A673 (cell line): ENCODE measurements around the gene KMT2C. TPM values are rescaled to one million over a fixed set of nuclear protein-coding genes. Genes with fewer than 3 reads are reported as not detected.

Source experiments
- BruUV-seq: library from RNA; stranded (reverse); fragments of 400-500 nt; replicated peaks from 2 replicates; lab custom pipeline; 2021; lab: Mats Ljungman, UMichigan
- CTCF ChIA-PET: fragments of 300-600 bp; sonication (Branson Sonifier 250); formaldehyde crosslinking; loops from one replicate; lab custom pipeline; 2022; ENCODE audit warnings: antibody characterized with exemption; lab: Charles Lee
- POLR2A ChIA-PET: fragments of 300-600 bp; sonication (Branson Sonifier 250); formaldehyde crosslinking; loops from one replicate; lab custom pipeline; 2022; ENCODE audit warnings: antibody characterized with exemption; ENCODE audit not compliant: low non-redundant PET; lab: Charles Lee
- DNase-seq: peaks from one replicate; pipeline ENCODE4 v3.0.0-alpha.2; 2015; ENCODE audit warnings: low spot score
- H3K27ac ChIP-seq: fragments of 200-600 bp; sonication (generic); 2 replicates; pipeline ENCODE4 v1.5.1; 2016; ENCODE audit warnings: mixed run types, low read depth, mild to moderate bottlenecking, mixed read lengths, antibody characterized with exemption, low read length; ENCODE audit not compliant: poor library complexity, severe bottlenecking
- H3K27me3 ChIP-seq: fragments of 200-600 bp; sonication (generic); replicated peaks from 2 replicates; pipeline ENCODE4 v1.6.1; 2017; ENCODE audit warnings: mixed run types, low read depth, mild to moderate bottlenecking, mixed read lengths, antibody characterized with exemption, low read length; ENCODE audit not compliant: insufficient read depth, poor library complexity
- H3K36me3 ChIP-seq: fragments of 200-600 bp; sonication (generic); 2 replicates; pipeline ENCODE4 v1.6.1; 2016; ENCODE audit warnings: mixed run types, mild to moderate bottlenecking, mixed read lengths, antibody characterized with exemption, low read length; ENCODE audit not compliant: insufficient read depth, poor library complexity, severe bottlenecking
- H3K4me1 ChIP-seq: fragments of 200-600 bp; sonication (generic); 2 replicates; pipeline ENCODE4 v1.6.1; 2017; ENCODE audit warnings: mixed run types, mild to moderate bottlenecking, mixed read lengths, antibody characterized with exemption, low read length; ENCODE audit not compliant: insufficient read depth, poor library complexity, severe bottlenecking
- H3K4me3 ChIP-seq: fragments of 200-600 bp; sonication (generic); 2 replicates; pipeline ENCODE4 v1.5.1; 2016; ENCODE audit warnings: low read depth, mixed run types, mild to moderate bottlenecking, mixed read lengths, low read length; ENCODE audit not compliant: poor library complexity, severe bottlenecking
- H3K9me3 ChIP-seq: fragments of 200-600 bp; sonication (generic); 2 replicates; pipeline ENCODE4 v1.6.1; 2016; ENCODE audit warnings: mixed run types, low read depth, mild to moderate bottlenecking, mixed read lengths, antibody characterized with exemption, low read length; ENCODE audit not compliant: poor library complexity, severe bottlenecking
- EZH2 ChIP-seq: fragments of 200-600 bp; sonication (generic); IDR thresholded peaks from 2 replicates; pipeline ENCODE4 v1.6.1; 2017; ENCODE audit warnings: borderline replicate concordance, low read depth, mild to moderate bottlenecking, mixed read lengths, antibody characterized with exemption, low read length; ENCODE audit not compliant: poor library complexity, severe bottlenecking
- intact Hi-C: fragments of 100-400 bp; cut with micrococcal nuclease; formaldehyde crosslinking; loops from one replicate; pipeline ENCODE4 v1.10.0; 2022; ENCODE audit not compliant: unreplicated experiment
- total RNA-seq: library from RNA; stranded (reverse); gene quantifications from 2 replicates; pipeline ENCODE4 v1.2.3, GENCODE V29; 2021
- TF ChIP-seq, protein P1 (sequence below): fragments of 300-800, 200-600 bp; sonication (generic); conservative IDR thresholded peaks from 2 replicates; pipeline ENCODE4 v1.5.1; 2017; ENCODE audit warnings: low read depth, mild to moderate bottlenecking, antibody characterized with exemption, low read length, moderate library complexity, mixed read lengths

The KMT2C gene
- total RNA-seq, 1 experiment from 2014 or later, result 52.9 TPM

DNA sequence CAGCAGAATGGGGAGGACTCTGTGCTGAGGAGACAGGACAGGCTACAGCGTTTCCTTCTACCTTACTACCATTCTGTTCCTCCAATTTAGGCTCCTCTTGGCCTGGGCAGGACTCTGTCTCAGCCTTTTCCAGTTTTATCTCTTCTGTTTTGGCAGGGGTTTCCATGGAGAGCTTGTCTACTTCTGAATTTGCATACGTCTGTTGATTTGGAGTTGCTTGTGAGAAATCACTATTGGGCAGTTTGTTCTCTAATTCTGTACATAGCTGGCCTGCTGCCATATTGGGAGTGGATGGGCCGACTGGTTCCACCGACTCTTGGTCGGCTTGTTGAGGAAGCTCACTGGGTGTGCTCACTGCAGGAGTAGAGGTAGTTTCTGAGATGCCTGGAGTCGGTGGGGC is 273.5 kb downstream of the KMT2C start:
- Histone ChIP-seq H3K27ac (no peak overlapping the region), H3K9me3 (no peaks in the 10 kb centered on the region), H3K4me1 (no peaks in the 10 kb centered on the region), H3K36me3 (peaks cover 62% of the 10 kb centered on the region), H3K27me3 (no peaks in the 10 kb centered on the region), H3K4me3 (no peak overlapping the region)
- DNase-seq, result no peak
- intact Hi-C loops, result no loop called here
- POLR2A ChIA-PET, result no interaction called here
- CTCF ChIA-PET, result no interaction called here
- BruUV-seq, result no TSS peak
- TF ChIP-seq, protein P1, sequence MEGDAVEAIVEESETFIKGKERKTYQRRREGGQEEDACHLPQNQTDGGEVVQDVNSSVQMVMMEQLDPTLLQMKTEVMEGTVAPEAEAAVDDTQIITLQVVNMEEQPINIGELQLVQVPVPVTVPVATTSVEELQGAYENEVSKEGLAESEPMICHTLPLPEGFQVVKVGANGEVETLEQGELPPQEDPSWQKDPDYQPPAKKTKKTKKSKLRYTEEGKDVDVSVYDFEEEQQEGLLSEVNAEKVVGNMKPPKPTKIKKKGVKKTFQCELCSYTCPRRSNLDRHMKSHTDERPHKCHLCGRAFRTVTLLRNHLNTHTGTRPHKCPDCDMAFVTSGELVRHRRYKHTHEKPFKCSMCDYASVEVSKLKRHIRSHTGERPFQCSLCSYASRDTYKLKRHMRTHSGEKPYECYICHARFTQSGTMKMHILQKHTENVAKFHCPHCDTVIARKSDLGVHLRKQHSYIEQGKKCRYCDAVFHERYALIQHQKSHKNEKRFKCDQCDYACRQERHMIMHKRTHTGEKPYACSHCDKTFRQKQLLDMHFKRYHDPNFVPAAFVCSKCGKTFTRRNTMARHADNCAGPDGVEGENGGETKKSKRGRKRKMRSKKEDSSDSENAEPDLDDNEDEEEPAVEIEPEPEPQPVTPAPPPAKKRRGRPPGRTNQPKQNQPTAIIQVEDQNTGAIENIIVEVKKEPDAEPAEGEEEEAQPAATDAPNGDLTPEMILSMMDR, result no peak

GRCh38 chr7:152161171-152161570 is 274.6 kb downstream of the KMT2C start:
- TF ChIP-seq, protein P1, result no peak
- no peak for TF ChIP-seq EZH2
- ChIA-PET POLR2A (no interaction called here), CTCF (no interaction called here)
- no peak for DNase-seq
- BruUV-seq, result no TSS peak
- intact Hi-C loops, result no loop called here
- Histone ChIP-seq H3K36me3 (peaks cover 57% of the 10 kb centered on the region), H3K27me3 (no peaks in the 10 kb centered on the region), H3K4me1 (no peaks in the 10 kb centered on the region), H3K9me3 (no peaks in the 10 kb centered on the region), H3K27ac (no peak overlapping the region), H3K4me3 (no peak overlapping the region)

DNA sequence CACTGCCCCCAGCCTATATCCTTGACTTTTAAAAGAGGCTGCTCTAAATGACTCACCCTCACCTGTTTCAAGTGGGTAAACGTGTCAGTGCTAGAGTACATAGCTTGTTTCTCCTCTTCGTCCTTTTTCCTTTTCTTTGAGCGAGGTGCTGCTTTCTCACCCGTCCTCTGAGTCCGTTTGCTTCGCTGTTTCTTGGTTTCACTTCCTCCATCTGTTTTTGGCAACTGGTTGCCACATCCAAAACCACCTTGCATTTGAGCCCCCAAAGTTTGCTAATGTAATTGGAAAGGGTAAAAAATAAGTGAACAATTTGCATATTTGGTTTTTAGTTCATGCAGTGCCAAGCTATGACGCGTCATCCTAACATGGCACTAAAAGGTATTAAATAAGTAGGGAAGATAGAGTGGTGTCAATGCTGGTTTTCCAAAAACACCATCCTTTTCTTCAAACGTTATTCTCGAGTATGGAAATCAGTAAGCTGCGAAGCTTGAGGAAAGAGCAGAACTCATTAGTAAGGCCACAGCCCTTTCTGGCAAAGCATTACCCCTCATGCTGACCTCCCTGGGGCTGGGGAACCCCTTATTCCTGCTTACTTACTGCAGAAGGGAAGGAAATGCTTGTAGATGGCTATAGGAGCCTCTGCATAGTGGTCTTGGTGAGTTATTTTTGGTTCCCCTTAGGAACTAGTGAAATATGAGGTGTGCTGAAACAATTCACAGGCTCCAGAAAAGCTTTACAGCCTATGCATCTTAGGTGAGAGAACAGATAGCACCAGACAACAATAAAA is 276.8 kb downstream of the KMT2C start:
- DNase-seq, result no peak
- POLR2A ChIA-PET, result no interaction called here
- BruUV-seq, result no TSS peak
- Histone ChIP-seq H3K27ac (no peak overlapping the region), H3K4me3 (no peak overlapping the region), H3K4me1 (no peaks in the 10 kb centered on the region), H3K36me3 (peaks cover 77% of the 10 kb centered on the region), H3K9me3 (no peaks in the 10 kb centered on the region), H3K27me3 (no peaks in the 10 kb centered on the region)
- CTCF ChIA-PET, result no interaction called here
- TF ChIP-seq, protein P1, result no peak
- no peak for TF ChIP-seq EZH2
- intact Hi-C loops, result no loop called here
